ENCODE results near the gene MTERF2. TPM values are rescaled to one million over a fixed set of nuclear protein-coding genes. Genes with fewer than 3 reads are reported as not detected.

MTERF2 gene
- total RNA-seq (ENCODE audit: low replicate concordance): 16.5 and 25.1 TPM in 2 replicates

GRCh38 chr12:106986625-106987389 is at the start of gene MTERF2:
Gene MTERF2, minus strand, starts transcription at chr12:106987146. Its CDS starts 8,432 bp downstream, at chr12:106978714.
- H3K9me3 Mint-ChIP-seq: no peaks in the 10 kb centered on the region
- no peak for TF ChIP-seq EZH2 (IDR thresholded peaks at IDR 0.05)
- TF ChIP-seq EZH2phosphoT487 (IDR thresholded peaks at IDR 0.05): no peak
- no peak for TF ChIP-seq CTCF (IDR thresholded peaks at IDR 0.05)
- Histone ChIP-seq H3F3A (ENCODE audit: low read depth) (peaks cover 16% of the 10 kb centered on the region), H3K4me1 (peaks cover 17% of the 10 kb centered on the region), H3K4me3 (peak within 1 kb of the TSS; percentile 61), H3K36me3 (peaks cover 9% of the 10 kb centered on the region), H3K9ac (peak within 1 kb of the TSS; percentile 39), H3K27ac (no peak within 1 kb of the TSS), H3K9me3 (ENCODE audit: low read depth) (no peaks in the 10 kb centered on the region), H2AFZ (replicated peaks) (peak within 1 kb of the TSS; percentile 81), H4K20me1 (ENCODE audit: low read depth) (no peaks in the 10 kb centered on the region), H3K27me3 (no peaks in the 10 kb centered on the region), H3K79me2 (ENCODE audit: low read depth) (peaks cover 7% of the 10 kb centered on the region), H3K4me2 (peak within 1 kb of the TSS; percentile 81)
- H3K27ac Mint-ChIP-seq: peak within 1 kb of the TSS; percentile 87
- peaks cover 2% of the 10 kb centered on the region for H3K27me3 Mint-ChIP-seq (ENCODE audit: insufficient read depth, low read depth)
- H3K4me1 Mint-ChIP-seq: peaks cover 15% of the 10 kb centered on the region
- peak within 1 kb of the TSS; percentile 93 for H3K4me3 Mint-ChIP-seq
- H3K36me3 Mint-ChIP-seq: peaks cover 16% of the 10 kb centered on the region
- DNase-seq (ENCODE audit: low spot score): peak; percentile 97

- peaks cover 8% of the 10 kb centered on the region for H3K36me3 Mint-ChIP-seq
- no peak overlapping the region for H3K27ac Mint-ChIP-seq
- H3K9me3 Mint-ChIP-seq: no peaks in the 10 kb centered on the region
- TF ChIP-seq EZH2phosphoT487 (IDR thresholded peaks at IDR 0.05) (no peak), EZH2 (IDR thresholded peaks at IDR 0.05) (no peak), CTCF (IDR thresholded peaks at IDR 0.05) (no peak)
- H3K27me3 Mint-ChIP-seq (ENCODE audit: insufficient read depth, low read depth): no peaks in the 10 kb centered on the region
- no peaks in the 10 kb centered on the region for H3K4me1 ChIP-seq
- H3K27me3 ChIP-seq: no peaks in the 10 kb centered on the region
- H3K4me1 Mint-ChIP-seq: no peaks in the 10 kb centered on the region
- H3K27ac ChIP-seq: no peak overlapping the region
- H3K4me3 ChIP-seq: no peak overlapping the region
- no peaks in the 10 kb centered on the region for H4K20me1 ChIP-seq (ENCODE audit: low read depth)
- no peak overlapping the region for H2AFZ ChIP-seq (replicated peaks)
- peaks cover 6% of the 10 kb centered on the region for H3K79me2 ChIP-seq (ENCODE audit: low read depth)
- H3K4me2 ChIP-seq: no peak overlapping the region
- H3F3A ChIP-seq (ENCODE audit: low read depth): no peaks in the 10 kb centered on the region
- no peak overlapping the region for H3K4me3 Mint-ChIP-seq
- no peaks in the 10 kb centered on the region for H3K36me3 ChIP-seq
- DNase-seq (ENCODE audit: low spot score): no peak
- H3K9ac ChIP-seq: no peak overlapping the region
- no peaks in the 10 kb centered on the region for H3K9me3 ChIP-seq (ENCODE audit: low read depth)
Measured at GRCh38 chr12:107035733-107036132, 48.8 kb upstream of the MTERF2 start.

GRCh38 chr12:107033758-107034739 is 47.1 kb upstream of the MTERF2 start:
- TF ChIP-seq CTCF (IDR thresholded peaks at IDR 0.05): no peak
- TF ChIP-seq EZH2 (IDR thresholded peaks at IDR 0.05): no peak
- TF ChIP-seq EZH2phosphoT487 (IDR thresholded peaks at IDR 0.05): no peak
- peaks cover 6% of the 10 kb centered on the region for H3K79me2 ChIP-seq (ENCODE audit: low read depth)
- no peak overlapping the region for H3K4me3 ChIP-seq
- no peaks in the 10 kb centered on the region for H3K9me3 Mint-ChIP-seq
- no peak overlapping the region for H3K4me2 ChIP-seq
- H3K36me3 ChIP-seq: no peaks in the 10 kb centered on the region
- H3K36me3 Mint-ChIP-seq: peaks cover 8% of the 10 kb centered on the region
- H3K27me3 ChIP-seq: no peaks in the 10 kb centered on the region
- peaks cover 3% of the 10 kb centered on the region for H3K4me1 ChIP-seq
- no peak overlapping the region for H3K4me3 Mint-ChIP-seq
- no peaks in the 10 kb centered on the region for H3K27me3 Mint-ChIP-seq (ENCODE audit: insufficient read depth, low read depth)
- H2AFZ ChIP-seq (replicated peaks): no peak overlapping the region
- H3K27ac Mint-ChIP-seq: no peak overlapping the region
- H3K9me3 ChIP-seq (ENCODE audit: low read depth): no peaks in the 10 kb centered on the region
- no peaks in the 10 kb centered on the region for H4K20me1 ChIP-seq (ENCODE audit: low read depth)
- no peak overlapping the region for H3K27ac ChIP-seq
- no peaks in the 10 kb centered on the region for H3F3A ChIP-seq (ENCODE audit: low read depth)
- DNase-seq (ENCODE audit: low spot score): no peak
- H3K4me1 Mint-ChIP-seq: peaks cover 4% of the 10 kb centered on the region
- H3K9ac ChIP-seq: no peak overlapping the region

Measured in neural progenitor cell (in vitro differentiated cells).